Immature natural killer cell (primary cell): Measurements from ENCODE around the gene KLHL22. TPM values are rescaled to one million over a fixed set of nuclear protein-coding genes. Genes with fewer than 3 reads are reported as not detected.
"Not testable (repeated sequence)": the region's sequence is repeated elsewhere in the genome, so short reads cannot be mapped to it uniquely, and the experiment has no call there.

Experiments used
- DNase-seq, 3 donors: peaks; one replicate each; pipeline ENCODE4 v3.0.0; 2022; ENCODE audit warnings: mixed read lengths in 1 of 3
- H3K27ac Mint-ChIP-seq, 6 donors: one replicate each; pipeline ENCODE4 v1.8.0; 2020; ENCODE audit warnings: mixed read lengths in 6 of 6, mild to moderate bottlenecking in 5 of 6, inconsistent platforms in 4 of 6, moderate library complexity in 3 of 6
- H3K27me3 Mint-ChIP-seq, 3 donors: one replicate each; pipeline ENCODE4 v1.8.0; 2020 to 2021; ENCODE audit warnings: low read depth in 3 of 3, mild to moderate bottlenecking in 3 of 3, mixed read lengths in 3 of 3, moderate library complexity in 3 of 3, inconsistent platforms in 1 of 3
- H3K36me3 Mint-ChIP-seq, 3 donors: one replicate each; pipeline ENCODE4 v1.8.0; 2020; ENCODE audit warnings: mixed read lengths in 3 of 3, inconsistent platforms in 2 of 3, mild to moderate bottlenecking in 2 of 3
- H3K4me1 Mint-ChIP-seq, 2 donors: one replicate each; pipeline ENCODE4 v1.8.0; 2020; ENCODE audit warnings: inconsistent platforms in 2 of 2, mild to moderate bottlenecking in 2 of 2, mixed read lengths in 2 of 2, moderate library complexity in 1 of 2
- H3K4me3 Mint-ChIP-seq, 5 donors: one replicate each; pipeline ENCODE4 v1.8.0; 2020; ENCODE audit warnings: mild to moderate bottlenecking in 5 of 5, mixed read lengths in 5 of 5, inconsistent platforms in 3 of 5, moderate library complexity in 3 of 5
- H3K9me3 Mint-ChIP-seq, 6 donors: one replicate each; pipeline ENCODE4 v1.8.0; 2020; ENCODE audit warnings: mild to moderate bottlenecking in 6 of 6, mixed read lengths in 6 of 6, inconsistent platforms in 4 of 6, moderate library complexity in 3 of 6
- polyA plus RNA-seq, 3 donors: library from polyadenylated mRNA; unstranded; fragments of 300-500 nt; fragmentation: Illumina TruSeq; gene quantifications; one replicate each; pipeline ENCODE4 v1.2.3, GENCODE V29; 2021

Gene KLHL22
- polyA plus RNA-seq, 3 donors from 2014 or later, result 12.8 to 26.3 (median 26.1) TPM

DNA sequence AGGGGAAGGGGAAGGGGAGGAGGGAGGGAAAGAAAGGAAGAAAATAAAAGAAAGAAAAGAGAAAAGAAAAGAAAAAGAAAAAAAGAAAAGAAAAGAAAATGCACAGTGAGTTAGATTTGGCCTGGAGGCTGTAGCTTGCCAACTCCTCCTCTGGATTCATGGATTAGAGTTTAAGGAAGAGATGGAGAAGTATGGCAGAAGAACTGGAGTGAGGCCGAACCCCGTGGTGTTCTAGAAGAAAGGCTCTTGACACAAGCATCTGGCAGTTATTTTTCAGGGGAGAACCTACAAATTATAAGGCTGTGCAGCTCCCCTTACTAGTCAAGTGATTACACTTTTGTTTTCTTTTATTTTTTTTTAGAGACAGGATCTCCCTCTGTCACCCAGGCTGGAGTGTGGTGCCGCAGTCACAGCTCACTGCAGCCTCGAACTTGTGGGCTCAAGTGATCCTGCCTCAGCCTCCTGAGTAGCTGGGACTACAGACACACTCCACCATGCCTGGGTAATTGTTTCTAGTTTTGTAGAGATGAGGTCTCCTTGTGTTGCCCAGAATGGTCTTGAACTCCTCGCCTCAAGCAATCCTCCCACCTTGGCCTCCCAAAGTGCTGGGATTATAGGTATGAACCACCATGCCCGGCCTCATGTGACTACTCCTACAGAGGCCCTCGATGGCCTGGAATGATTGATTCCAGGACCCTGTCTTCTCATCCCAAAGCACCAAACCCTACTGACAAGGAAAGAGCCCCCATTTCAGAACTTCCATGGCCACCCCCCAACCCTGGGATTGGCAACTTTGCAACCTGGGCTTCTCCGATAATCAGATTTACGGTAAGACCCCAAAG, 82.2 kb downstream of the KLHL22 start:
- Mint-ChIP-seq H3K4me1 (peaks cover 0 to 5% of the 10 kb centered on the region in 2 donors), H3K36me3 (no peaks in the 10 kb centered on the region), H3K27me3 (peaks cover 0 to 11% (median 5%) of the 10 kb centered on the region in 3 donors), H3K9me3 (no peaks in the 10 kb centered on the region), H3K27ac (no peak overlapping the region), H3K4me3 (no peak overlapping the region)
- no peak for DNase-seq

DNA sequence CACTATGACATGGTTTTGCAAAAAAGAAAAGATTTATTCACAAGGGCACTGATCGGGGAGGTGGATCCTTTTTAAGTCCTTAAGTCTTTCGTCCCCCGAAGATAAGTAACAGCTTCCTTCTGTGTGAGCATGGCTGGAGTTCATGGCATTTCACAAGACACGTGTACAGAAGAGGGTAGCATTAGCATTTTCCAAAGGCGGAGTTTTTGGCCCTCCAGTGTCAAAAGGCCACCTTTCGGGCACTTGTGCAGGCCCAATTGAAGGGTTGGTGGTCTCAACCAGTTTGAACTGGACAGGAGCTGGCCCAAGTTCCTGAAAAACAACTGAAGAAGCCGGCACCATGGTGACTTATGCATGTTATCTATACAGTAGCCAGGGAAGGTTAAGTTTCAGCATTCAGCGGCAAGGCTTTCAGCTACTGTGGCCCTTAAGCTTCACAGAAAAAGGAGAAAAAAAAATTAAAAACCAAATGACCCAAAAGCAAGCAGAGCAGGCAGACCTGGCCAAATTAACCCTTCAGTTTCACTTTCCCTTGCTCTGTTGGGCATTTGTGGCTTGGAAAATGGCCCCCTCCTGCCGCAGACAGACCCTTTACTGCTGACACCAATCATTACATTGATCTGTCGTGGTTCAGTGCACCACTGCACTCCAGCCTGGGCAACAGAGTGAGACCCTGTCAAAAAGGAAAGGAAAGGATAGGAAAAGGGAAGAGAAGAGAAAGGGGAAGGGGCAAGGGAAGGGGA, 83.0 kb downstream of the KLHL22 start:
- peaks cover 0 to 8% (median 5%) of the 10 kb centered on the region in 3 donors for H3K27me3 Mint-ChIP-seq
- H3K9me3 Mint-ChIP-seq, result no peaks in the 10 kb centered on the region
- H3K27ac Mint-ChIP-seq, result no peak overlapping the region
- no peaks in the 10 kb centered on the region for H3K4me1 Mint-ChIP-seq
- H3K4me3 Mint-ChIP-seq, result no peak overlapping the region
- H3K36me3 Mint-ChIP-seq, result peaks cover 0 to 1% (median 0%) of the 10 kb centered on the region in 3 donors
- no peak for DNase-seq

DNA sequence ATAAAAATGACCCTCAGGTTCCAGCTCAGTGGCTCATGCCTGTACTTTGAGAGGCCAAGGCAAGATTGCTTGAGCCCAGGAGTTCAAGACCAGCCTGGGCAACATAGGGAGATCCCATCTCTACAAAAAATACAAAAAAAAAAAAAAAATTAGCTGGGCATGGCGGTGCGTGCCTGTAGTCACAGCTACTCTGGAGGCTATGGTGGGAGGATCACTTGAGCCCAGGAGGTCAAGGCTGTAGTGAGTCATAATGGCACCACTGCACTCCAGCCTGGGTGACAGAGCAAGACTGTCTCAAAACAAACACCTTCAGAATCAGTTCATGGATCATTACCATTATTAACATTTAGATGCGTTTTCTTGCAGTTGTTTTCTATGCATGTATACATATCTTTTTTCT, 86.2 kb downstream of the KLHL22 start:
- not testable (repeated sequence) for DNase-seq, H3K9me3 Mint-ChIP-seq, H3K4me1 Mint-ChIP-seq, H3K4me3 Mint-ChIP-seq, H3K27me3 Mint-ChIP-seq, H3K27ac Mint-ChIP-seq
- H3K36me3 Mint-ChIP-seq, result peaks cover 5 to 14% (median 8%) of the 10 kb centered on the region in 3 donors

DNA sequence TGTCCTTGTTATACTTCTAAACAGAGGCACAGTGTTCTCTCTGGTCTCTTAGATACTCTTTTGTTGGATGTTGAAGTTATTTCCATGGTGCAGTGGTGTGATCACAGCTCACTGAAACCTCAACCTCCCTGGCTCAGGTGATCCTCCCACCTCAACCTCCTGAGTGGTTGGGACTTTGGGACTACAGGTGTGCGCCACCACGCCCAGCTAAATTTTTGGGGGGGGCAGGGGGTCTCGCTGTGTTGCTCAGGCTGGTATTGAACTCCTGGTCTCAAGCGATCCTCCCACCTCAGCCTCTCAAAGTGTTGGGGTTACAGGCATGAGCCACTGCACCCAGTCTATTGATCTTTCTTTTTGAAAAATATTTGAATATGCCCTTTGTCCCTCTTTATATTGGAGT, 86.7 kb downstream of the KLHL22 start:
- H3K4me1 Mint-ChIP-seq, result peaks cover 10 to 12% of the 10 kb centered on the region in 2 donors

DNA sequence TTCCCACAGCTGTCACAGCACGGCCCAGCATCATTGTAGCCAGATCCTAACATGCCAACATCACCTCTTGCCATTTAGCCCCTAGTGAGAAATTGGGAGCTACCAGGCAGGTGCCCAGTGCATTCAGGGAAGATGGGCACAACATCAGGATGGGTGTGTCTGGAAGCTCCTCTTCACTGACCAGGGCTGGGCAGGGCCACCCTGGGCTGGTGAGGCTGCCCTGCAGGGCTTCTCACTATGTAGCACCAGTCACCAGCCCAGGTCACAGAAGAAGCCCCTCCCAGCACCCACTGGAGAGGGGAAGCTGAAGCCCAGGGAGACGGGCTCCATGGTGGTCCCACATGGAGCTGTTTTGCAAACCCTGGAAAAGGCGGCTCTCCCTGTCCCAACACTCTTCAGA, 87.8 kb downstream of the KLHL22 start:
- Mint-ChIP-seq H3K4me1 (peaks cover 20 to 22% of the 10 kb centered on the region in 2 donors), H3K27me3 (peaks cover 0 to 2% (median 0%) of the 10 kb centered on the region in 3 donors), H3K27ac (no peak overlapping the region), H3K4me3 (no peak overlapping the region), H3K9me3 (no peaks in the 10 kb centered on the region), H3K36me3 (peaks cover 12 to 24% (median 16%) of the 10 kb centered on the region in 3 donors)
- DNase-seq, result no peak

More for the DNA sequence above, 86.7 kb downstream of the KLHL22 start:
- peaks cover 0 to 2% (median 2%) of the 10 kb centered on the region in 3 donors for H3K27me3 Mint-ChIP-seq
- H3K27ac Mint-ChIP-seq, result peak overlapping the region in 3 of 6 donors; percentile 16 to 24 (median 21)
- no peaks in the 10 kb centered on the region for H3K9me3 Mint-ChIP-seq
- no peak for DNase-seq
- H3K36me3 Mint-ChIP-seq, result peaks cover 5 to 16% (median 9%) of the 10 kb centered on the region in 3 donors
- H3K4me3 Mint-ChIP-seq, result no peak overlapping the region

DNA sequence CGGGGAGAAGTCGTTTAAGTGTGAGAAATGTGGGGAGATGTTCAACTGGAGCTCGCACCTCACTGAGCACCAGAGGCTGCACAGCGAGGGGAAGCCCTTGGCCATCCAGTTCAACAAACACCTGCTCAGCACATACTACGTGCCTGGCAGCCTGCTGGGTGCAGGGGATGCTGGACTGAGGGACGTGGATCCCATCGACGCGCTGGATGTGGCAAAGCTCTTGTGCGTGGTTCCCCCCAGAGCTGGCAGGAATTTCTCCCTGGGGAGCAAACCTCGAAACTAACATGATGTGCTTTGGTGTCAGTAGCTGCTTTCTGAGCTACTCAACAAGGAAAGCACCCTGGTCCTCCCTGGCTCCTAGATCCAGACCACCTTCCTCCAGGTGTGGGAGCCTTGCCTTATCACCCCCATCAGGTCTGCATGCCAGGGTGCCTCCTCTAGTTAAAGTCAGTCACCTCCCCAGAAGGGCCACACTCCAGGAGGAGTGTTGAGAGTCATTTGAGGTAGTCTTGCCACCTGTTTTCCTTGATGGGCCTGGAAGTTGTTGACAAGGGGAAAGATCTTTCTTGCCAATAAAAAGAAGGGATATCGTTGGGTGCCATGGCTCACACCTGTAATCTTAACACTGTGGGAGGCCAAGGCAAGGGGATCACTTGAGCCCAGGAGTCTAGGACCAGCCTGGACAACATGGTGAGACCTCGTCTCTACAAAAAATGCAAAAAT, 88.7 kb downstream of the KLHL22 start:
- Mint-ChIP-seq H3K36me3 (peaks cover 13 to 25% (median 16%) of the 10 kb centered on the region in 3 donors), H3K4me1 (peaks cover 29 to 30% of the 10 kb centered on the region in 2 donors), H3K27ac (peak overlapping the region in 3 of 6 donors; percentile 26 to 60 (median 58)), H3K9me3 (no peaks in the 10 kb centered on the region), H3K4me3 (no peak overlapping the region), H3K27me3 (peaks cover 0 to 2% (median 0%) of the 10 kb centered on the region in 3 donors)
- no peak for DNase-seq

DNA sequence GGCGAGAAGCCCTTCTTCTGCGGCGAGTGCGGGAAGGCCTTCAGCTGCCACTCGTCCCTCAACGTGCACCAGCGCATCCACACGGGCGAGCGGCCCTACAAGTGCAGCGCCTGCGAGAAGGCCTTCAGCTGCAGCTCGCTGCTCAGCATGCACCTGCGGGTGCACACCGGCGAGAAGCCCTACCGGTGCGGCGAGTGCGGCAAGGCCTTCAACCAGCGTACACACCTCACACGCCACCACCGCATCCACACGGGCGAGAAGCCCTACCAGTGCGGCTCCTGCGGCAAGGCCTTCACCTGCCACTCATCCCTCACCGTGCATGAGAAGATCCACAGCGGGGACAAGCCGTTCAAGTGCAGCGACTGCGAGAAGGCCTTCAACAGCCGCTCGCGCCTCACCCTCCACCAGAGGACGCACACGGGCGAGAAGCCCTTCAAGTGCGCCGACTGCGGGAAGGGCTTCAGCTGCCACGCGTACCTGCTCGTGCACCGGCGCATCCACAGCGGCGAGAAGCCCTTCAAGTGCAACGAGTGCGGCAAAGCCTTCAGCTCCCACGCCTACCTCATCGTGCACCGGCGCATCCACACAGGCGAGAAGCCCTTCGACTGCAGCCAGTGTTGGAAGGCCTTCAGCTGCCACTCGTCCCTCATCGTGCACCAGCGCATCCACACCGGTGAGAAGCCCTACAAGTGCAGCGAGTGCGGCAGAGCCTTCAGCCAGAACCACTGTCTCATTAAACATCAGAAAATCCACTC, 89.5 kb downstream of the KLHL22 start:
- Mint-ChIP-seq H3K27me3 (peaks cover 0 to 2% (median 0%) of the 10 kb centered on the region in 3 donors), H3K36me3 (peaks cover 13 to 25% (median 16%) of the 10 kb centered on the region in 3 donors), H3K4me1 (peaks cover 32 to 33% of the 10 kb centered on the region in 2 donors), H3K9me3 (no peaks in the 10 kb centered on the region), H3K27ac (peak overlapping the region in 1 of 6 donors; percentile 10), H3K4me3 (no peak overlapping the region)
- DNase-seq, result no peak

DNA sequence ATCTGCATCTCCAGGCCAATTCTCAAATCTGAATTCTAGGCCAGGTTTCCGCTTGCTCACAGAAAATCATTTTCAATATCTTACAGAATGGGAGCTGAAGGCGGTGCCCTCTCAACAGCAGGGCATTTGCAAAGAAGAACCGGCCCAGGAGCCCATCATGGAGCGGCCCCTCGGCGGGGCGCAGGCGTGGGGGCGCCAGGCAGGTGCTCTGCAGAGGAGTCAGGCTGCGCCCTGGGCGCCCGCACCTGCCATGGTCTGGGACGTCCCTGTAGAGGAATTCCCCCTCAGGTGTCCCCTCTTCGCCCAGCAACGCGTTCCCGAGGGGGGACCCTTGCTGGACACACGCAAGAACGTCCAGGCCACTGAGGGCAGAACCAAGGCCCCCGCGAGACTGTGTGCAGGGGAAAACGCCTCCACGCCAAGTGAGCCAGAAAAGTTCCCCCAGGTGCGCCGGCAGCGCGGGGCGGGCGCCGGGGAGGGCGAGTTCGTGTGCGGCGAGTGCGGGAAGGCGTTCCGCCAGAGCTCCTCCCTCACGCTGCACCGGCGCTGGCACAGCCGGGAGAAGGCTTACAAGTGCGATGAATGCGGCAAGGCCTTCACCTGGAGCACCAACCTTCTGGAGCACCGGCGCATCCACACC, 90.2 kb downstream of the KLHL22 start:
- Mint-ChIP-seq H3K36me3 (peaks cover 13 to 25% (median 16%) of the 10 kb centered on the region in 3 donors), H3K27ac (peak overlapping the region in 1 of 6 donors; percentile 46), H3K4me1 (peaks cover 32 to 33% of the 10 kb centered on the region in 2 donors), H3K9me3 (no peaks in the 10 kb centered on the region), H3K27me3 (peaks cover 0 to under 1% (median 0%) of the 10 kb centered on the region in 3 donors), H3K4me3 (no peak overlapping the region)
- no peak for DNase-seq

DNA sequence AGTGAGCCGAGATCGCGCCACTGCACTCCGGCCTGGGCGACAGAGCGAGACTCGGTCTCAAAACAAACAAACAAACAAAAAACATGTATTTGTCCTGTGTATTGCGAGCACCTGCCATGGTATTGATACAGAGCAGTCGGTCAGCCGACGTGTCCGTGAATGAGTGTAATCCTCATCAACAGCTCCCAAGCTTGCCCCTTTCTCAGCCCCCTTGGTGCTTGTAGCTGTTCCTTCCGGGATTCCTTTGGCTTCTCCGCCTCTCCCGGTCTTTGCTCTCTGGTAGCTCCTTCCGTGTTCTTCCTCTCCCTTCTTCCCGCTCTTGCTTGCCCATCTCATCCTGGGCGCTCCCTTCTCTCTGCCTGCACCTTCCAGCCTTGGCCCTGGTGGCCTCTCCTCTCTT, 90.7 kb downstream of the KLHL22 start:
- H3K27me3 Mint-ChIP-seq, result no peaks in the 10 kb centered on the region
- peaks cover 33 to 36% of the 10 kb centered on the region in 2 donors for H3K4me1 Mint-ChIP-seq
- peaks cover 13 to 27% (median 16%) of the 10 kb centered on the region in 3 donors for H3K36me3 Mint-ChIP-seq
- H3K4me3 Mint-ChIP-seq, result no peak overlapping the region
- H3K27ac Mint-ChIP-seq, result peak overlapping the region in 3 of 6 donors; percentile 10 to 46 (median 20)
- no peaks in the 10 kb centered on the region for H3K9me3 Mint-ChIP-seq
- DNase-seq, result no peak

DNA sequence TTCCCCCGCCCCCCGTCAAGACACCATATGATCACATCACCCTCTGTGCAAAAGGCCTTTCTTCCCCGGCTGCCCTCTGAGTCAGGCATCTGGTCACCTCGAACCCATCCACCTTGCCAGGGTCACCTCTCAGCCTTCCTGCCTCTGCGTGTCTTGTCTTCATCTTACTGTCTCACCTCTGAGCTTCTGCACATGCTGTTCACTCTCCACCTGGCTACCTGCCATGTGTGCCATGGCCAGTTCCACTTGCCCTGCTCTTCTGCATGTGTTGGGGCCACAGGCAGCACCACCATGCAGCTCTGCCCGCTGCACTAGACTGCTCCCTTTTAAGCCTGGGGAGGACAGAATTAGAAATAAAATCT, 91.8 kb downstream of the KLHL22 start:
- Mint-ChIP-seq H3K4me1 (peaks cover 37 to 47% of the 10 kb centered on the region in 2 donors), H3K27ac (peak overlapping the region; percentile 65 to 94 (median 91)), H3K9me3 (no peaks in the 10 kb centered on the region), H3K36me3 (peaks cover 13 to 30% (median 16%) of the 10 kb centered on the region in 3 donors), H3K4me3 (peak overlapping the region; percentile 60 to 76 (median 69)), H3K27me3 (no peaks in the 10 kb centered on the region)
- no peak for DNase-seq

DNA sequence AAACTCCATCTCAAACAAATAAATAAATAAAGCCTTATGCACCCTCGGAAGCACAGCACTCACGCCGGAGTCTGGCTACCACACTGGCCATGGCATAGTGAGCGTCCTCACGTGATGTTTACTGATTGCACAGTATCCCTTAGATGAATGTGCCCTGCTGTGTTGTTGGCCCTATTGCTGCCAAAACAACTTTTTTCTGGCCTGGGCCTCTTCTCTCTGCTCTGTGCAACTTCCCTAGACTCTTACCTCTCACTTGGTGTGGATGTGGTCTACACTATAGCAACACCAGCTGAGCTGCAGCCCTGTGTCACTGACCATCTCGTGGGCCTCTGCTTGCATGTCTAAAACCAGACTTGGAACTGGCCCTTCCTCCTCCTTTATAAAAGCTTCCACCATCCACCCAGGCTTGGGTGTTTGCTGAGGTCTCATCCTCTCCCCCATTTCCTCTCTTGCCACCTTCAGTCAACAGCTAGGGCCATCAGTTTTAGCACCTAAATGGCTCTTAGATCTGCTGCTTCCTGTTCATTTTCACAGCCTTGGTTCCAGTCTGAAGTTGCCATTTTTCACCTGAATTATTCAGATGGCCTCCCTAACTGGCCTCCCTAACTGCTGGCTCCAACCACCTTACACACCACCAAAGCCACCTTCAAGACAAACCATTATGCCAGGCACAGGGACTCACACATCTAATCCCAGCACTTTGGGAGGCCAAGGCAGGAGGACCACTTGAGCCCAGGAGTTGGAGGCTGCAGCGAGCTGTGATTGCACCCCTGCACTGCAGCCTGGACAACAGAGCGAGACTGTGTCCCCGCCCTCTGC, 92.4 kb downstream of the KLHL22 start:
- no peaks in the 10 kb centered on the region for H3K27me3 Mint-ChIP-seq
- H3K4me3 Mint-ChIP-seq, result peak overlapping the region; percentile 62 to 76 (median 67)
- H3K4me1 Mint-ChIP-seq, result peaks cover 37 to 50% of the 10 kb centered on the region in 2 donors
- H3K36me3 Mint-ChIP-seq, result peaks cover 13 to 30% (median 16%) of the 10 kb centered on the region in 3 donors
- peak; percentile 35 to 43 (median 41) for DNase-seq
- no peaks in the 10 kb centered on the region for H3K9me3 Mint-ChIP-seq
- peak overlapping the region; percentile 65 to 94 (median 91) for H3K27ac Mint-ChIP-seq
